ENCODE measurements around the gene MPL. TPM values are rescaled to one million over a fixed set of nuclear protein-coding genes. Genes with fewer than 3 reads are reported as not detected.

The MPL gene
- total RNA-seq, 8 experiments from 2014 or later = 0.05 to 0.08 TPM; not detected in 6

DNA sequence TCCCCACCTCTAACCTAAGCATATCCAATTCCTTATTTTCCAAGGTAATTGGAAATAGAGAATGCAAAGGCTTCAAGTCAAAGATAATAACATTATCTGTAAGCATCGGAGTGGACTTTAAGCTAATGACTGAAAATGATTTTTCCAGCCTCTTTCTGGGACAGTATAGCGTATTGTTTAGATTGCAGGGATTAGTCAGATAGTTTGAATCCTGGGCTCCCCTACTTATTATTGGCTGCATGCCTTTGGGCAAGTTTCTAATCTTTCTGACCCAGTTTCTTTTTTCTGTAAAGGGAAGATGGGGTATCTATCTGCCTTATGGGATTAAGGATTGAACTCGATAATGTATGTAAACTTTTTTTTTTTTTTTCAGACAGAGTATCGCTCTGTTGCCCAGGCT, 19.6 kb downstream of the MPL start:
- Histone ChIP-seq H3K4me3 (no peak overlapping the region), H3K27ac (no peak overlapping the region), H3K4me1 (replicated peaks in 1 of 2) (peaks cover 5 to 13% of the 10 kb centered on the region in 2 donors)
- WGBS, 10 experiments = 91 to 100% (median 97%) methylated on average over 2 to 4 of the region's 4 CpGs; no CpG with 5 or more reads in 1 of the 10 experiments
- no peak for ATAC-seq (replicated peaks in 6 of 8)
- in situ Hi-C loops (cut with MboI; ENCODE audit: low pct_unique_long_range_greater_than_20kb in 2 of 9, low sequenced_read_pairs in 9 of 9, unreplicated experiment in 9 of 9) = no loop called here

DNA sequence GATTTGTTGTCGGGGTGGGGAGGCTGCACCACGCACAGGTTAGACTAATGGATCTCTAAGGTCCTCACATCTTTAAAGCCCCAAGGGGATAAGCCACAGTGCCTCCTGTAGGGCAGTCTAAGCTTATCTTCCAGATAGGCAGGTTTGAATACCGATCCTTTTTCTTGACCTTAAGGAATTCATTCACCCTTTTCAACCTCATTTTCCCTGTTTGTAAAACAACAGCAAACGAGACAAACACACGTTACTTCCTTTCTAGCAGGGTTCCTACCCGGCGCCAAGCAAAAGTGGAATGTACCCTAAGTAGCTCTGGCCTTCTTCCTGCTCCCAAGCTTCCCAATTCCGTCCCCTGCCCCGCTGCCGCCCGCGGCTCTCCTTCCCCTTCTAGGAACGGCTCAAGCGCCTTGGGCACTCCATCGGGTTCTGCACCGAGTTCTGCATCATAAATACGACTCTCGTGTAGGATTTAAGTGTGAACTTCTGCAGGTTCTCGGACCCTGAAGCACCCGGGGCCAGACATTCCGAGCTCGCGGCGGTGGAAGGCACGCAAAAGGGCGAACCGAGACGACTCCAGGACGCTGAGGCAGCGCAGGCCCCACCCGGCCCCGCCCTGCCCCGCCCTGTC, 20.6 kb downstream of the MPL start:
- Histone ChIP-seq H3K27ac (peak overlapping the region; percentile 69 to 79), H3K4me1 (replicated peaks in 1 of 2) (peaks cover 5 to 13% of the 10 kb centered on the region in 2 donors), H3K4me3 (peak overlapping the region; percentile 58 to 84 (median 72))
- ATAC-seq (replicated peaks in 6 of 8) = peak; percentile 10 to 45 (median 36)
- in situ Hi-C loops (cut with MboI; ENCODE audit: low pct_unique_long_range_greater_than_20kb in 2 of 9, low sequenced_read_pairs in 9 of 9, unreplicated experiment in 9 of 9) = no loop called here
- 0 to 6% (median 1%) methylated on average over 1 to 14 of the region's 33 CpGs; no CpG with 5 or more reads in 3 of the 10 experiments for WGBS, 10 experiments

DNA sequence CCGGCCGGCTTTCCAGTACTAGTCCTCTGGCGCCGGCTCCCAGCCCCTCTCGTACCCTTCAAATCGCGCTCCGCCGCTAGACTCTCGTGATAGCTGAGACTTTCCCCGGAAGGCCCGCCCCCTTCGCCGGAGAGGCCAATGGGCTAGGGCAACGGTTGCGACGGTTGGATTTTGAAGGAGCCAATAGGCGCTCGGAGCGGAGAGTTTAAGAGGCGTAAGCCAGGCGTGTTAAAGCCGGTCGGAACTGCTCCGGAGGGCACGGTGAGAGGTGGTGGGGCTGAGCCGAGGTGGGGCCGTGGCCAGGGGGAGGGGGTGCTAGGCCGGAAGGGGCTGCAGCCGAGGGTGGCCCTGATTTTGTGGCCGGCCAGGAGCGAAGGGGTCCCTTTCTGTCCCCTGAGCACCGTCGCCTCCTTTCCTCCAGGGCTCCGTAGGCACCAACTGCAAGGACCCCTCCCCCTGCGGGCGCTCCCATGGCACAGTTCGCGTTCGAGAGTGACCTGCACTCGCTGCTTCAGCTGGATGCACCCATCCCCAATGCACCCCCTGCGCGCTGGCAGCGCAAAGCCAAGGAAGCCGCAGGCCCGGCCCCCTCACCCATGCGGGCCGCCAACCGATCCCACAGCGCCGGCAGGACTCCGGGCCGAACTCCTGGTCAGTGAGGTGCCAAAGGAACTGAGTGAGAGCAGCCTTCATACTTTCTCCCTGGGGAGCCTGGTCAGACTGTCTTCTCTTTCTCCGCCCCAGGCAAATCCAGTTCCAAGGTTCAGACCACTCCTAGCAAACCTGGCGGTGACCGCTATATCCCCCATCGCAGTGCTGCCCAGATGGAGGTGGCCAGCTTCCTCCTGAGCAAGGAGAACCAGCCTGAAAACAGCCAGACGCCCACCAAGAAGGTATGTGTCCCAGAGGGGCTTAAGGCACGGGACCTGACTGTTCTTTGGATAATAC, 21.4 kb downstream of the MPL start, which contains the start of gene CDC20:
TSS of gene CDC20 (plus strand) at position 236 of the 948 bp plus-strand sequence. CDS start at position 471, 235 bp downstream.
- in situ Hi-C loops (cut with MboI; ENCODE audit: low pct_unique_long_range_greater_than_20kb in 2 of 9, low sequenced_read_pairs in 9 of 9, unreplicated experiment in 9 of 9) = no loop called here
- 0 to 3% (median 1%) methylated on average over 3 to 13 of the region's 59 CpGs; no CpG with 5 or more reads in 4 of the 10 experiments for WGBS, 10 experiments
- Histone ChIP-seq H3K4me1 (replicated peaks in 1 of 2) (peaks cover 5 to 13% of the 10 kb centered on the region in 2 donors), H3K27ac (peak within 1 kb of the TSS; percentile 69 to 79), H3K4me3 (peak within 1 kb of the TSS; percentile 58 to 84 (median 72))
- peak; percentile 95 to 98 (median 97) for ATAC-seq (replicated peaks in 6 of 8)

DNA sequence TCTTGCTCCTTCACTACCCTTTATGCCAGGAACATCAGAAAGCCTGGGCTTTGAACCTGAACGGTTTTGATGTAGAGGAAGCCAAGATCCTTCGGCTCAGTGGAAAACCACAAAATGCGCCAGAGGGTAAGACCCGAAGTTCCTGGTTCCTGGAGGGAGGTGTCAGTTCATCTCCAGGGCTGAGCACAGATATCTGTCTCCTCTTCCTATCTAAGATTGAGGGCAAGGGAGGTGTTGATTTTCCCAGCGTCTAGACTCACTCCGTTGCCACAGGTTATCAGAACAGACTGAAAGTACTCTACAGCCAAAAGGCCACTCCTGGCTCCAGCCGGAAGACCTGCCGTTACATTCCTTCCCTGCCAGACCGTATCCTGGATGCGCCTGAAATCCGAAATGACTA, 22.1 kb downstream of the MPL start:
- peaks cover 5 to 13% of the 10 kb centered on the region in 2 donors for H3K4me1 ChIP-seq (replicated peaks in 1 of 2)
- peak overlapping the region; percentile 58 to 84 (median 72) for H3K4me3 ChIP-seq
- no peak for ATAC-seq (replicated peaks in 6 of 8)
- WGBS, 10 experiments = 0 to 43% (median 27%) methylated on average over 1 to 11 of the region's 11 CpGs; no CpG with 5 or more reads in 2 of the 10 experiments
- in situ Hi-C loops (cut with MboI; ENCODE audit: low pct_unique_long_range_greater_than_20kb in 2 of 9, low sequenced_read_pairs in 9 of 9, unreplicated experiment in 9 of 9) = loop anchor here in 1 of 9 experiments (10.0 kb wide), 1 partner anchor 125 kb away; no protein-coding TSS in a partner anchor
- H3K27ac ChIP-seq = no peak overlapping the region

DNA sequence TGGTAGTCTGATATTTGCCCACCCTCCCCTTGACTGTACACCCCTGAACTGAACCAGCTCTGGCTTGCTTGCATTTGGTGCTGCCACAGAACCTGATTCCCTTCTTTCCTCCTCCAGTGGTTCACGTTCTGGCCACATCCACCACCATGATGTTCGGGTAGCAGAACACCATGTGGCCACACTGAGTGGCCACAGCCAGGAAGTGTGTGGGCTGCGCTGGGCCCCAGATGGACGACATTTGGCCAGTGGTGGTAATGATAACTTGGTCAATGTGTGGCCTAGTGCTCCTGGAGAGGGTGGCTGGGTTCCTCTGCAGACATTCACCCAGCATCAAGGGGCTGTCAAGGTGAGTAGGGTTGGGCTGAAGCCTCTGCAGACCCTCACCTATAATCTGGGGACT, 23.0 kb downstream of the MPL start:
- no peak overlapping the region for H3K27ac ChIP-seq
- 100% methylated on average over 1 of the region's 4 CpGs; no CpG with 5 or more reads in 9 of the 10 experiments for WGBS, 10 experiments
- in situ Hi-C loops (cut with MboI; ENCODE audit: low pct_unique_long_range_greater_than_20kb in 2 of 9, low sequenced_read_pairs in 9 of 9, unreplicated experiment in 9 of 9) = loop anchor here in 1 of 9 experiments (10.0 kb wide), 1 partner anchor 126 kb away; no protein-coding TSS in a partner anchor
- H3K4me1 ChIP-seq (replicated peaks in 1 of 2) = peaks cover 5 to 13% of the 10 kb centered on the region in 2 donors
- no peak for ATAC-seq (replicated peaks in 6 of 8)
- H3K4me3 ChIP-seq = peak overlapping the region in 1 of 5 donors; percentile 58

- Histone ChIP-seq H3K27ac (no peak overlapping the region), H3K4me3 (no peak overlapping the region), H3K4me1 (replicated peaks in 1 of 2) (peaks cover 9 to 22% of the 10 kb centered on the region in 2 donors)
- ATAC-seq (replicated peaks in 6 of 8) = no peak
- in situ Hi-C loops (cut with MboI; ENCODE audit: low pct_unique_long_range_greater_than_20kb in 2 of 9, low sequenced_read_pairs in 9 of 9, unreplicated experiment in 9 of 9) = loop anchor here in 1 of 9 experiments (10.0 kb wide), 1 partner anchor 129 kb away; no protein-coding TSS in a partner anchor
- 0 to 87% (median 60%) methylated on average over 1 to 5 of the region's 9 CpGs; no CpG with 5 or more reads in 4 of the 10 experiments for WGBS, 10 experiments
Measured at GRCh38 chr1:43363283-43363934, 25.8 kb downstream of the MPL start.

- no peak overlapping the region for H3K27ac ChIP-seq
- 47 to 84% (median 70%) methylated on average over 1 to 5 of the region's 5 CpGs; no CpG with 5 or more reads in 2 of the 10 experiments for WGBS, 10 experiments
- H3K4me3 ChIP-seq = no peak overlapping the region
- in situ Hi-C loops (cut with MboI; ENCODE audit: low pct_unique_long_range_greater_than_20kb in 2 of 9, low sequenced_read_pairs in 9 of 9, unreplicated experiment in 9 of 9) = loop anchor here in 1 of 9 experiments (10.0 kb wide), 1 partner anchor 129 kb away; no protein-coding TSS in a partner anchor
- ATAC-seq (replicated peaks in 6 of 8) = no peak
- peaks cover 15 to 27% of the 10 kb centered on the region in 2 donors for H3K4me1 ChIP-seq (replicated peaks in 1 of 2)
Measured at GRCh38 chr1:43363935-43364525, 26.4 kb downstream of the MPL start.

- 67 to 100% (median 90%) methylated on average over 1 to 2 of the region's 2 CpGs for WGBS, 10 experiments
- ATAC-seq (replicated peaks in 6 of 8) = no peak
- no peak overlapping the region for H3K27ac ChIP-seq
- H3K4me1 ChIP-seq (replicated peaks in 1 of 2) = peaks cover 17 to 25% of the 10 kb centered on the region in 2 donors
- in situ Hi-C loops (cut with MboI; ENCODE audit: low pct_unique_long_range_greater_than_20kb in 2 of 9, low sequenced_read_pairs in 9 of 9, unreplicated experiment in 9 of 9) = loop anchor here in 1 of 9 experiments (10.0 kb wide), 1 partner anchor 131 kb away; no protein-coding TSS in a partner anchor
- H3K4me3 ChIP-seq = no peak overlapping the region
Measured at GRCh38 chr1:43365678-43366077, 28.1 kb downstream of the MPL start.

DNA sequence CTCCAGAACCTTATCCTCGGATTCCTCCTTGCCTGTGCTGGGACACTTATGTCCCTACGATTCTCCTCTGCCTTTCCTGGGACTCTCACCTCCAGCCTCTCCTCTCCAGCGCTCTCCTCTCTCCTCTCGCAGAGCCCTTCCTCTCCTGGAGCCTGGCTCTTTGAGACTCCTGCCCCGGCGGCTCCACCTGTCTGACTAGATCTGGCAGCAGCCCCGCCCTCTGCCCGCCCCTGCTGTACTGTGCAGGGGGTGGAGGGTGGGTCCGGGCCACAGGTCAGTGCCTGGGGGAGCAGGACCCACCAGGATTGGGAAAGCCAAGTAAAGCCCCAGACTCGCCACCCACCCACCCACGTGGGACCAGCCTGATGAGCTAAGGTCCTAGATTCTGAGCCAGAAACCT, 28.6 kb downstream of the MPL start:
- WGBS, 10 experiments = 14 to 100% (median 69%) methylated on average over 1 to 5 of the region's 11 CpGs; no CpG with 5 or more reads in 3 of the 10 experiments
- Histone ChIP-seq H3K4me1 (replicated peaks in 1 of 2) (peaks cover 17 to 20% of the 10 kb centered on the region in 2 donors), H3K27ac (no peak overlapping the region), H3K4me3 (no peak overlapping the region)
- ATAC-seq (replicated peaks in 6 of 8) = no peak
- in situ Hi-C loops (cut with MboI; ENCODE audit: low pct_unique_long_range_greater_than_20kb in 2 of 9, low sequenced_read_pairs in 9 of 9, unreplicated experiment in 9 of 9) = loop anchor here in 1 of 9 experiments (10.0 kb wide), 1 partner anchor 131 kb away; no protein-coding TSS in a partner anchor

- in situ Hi-C loops (cut with MboI; ENCODE audit: low pct_unique_long_range_greater_than_20kb in 2 of 9, low sequenced_read_pairs in 9 of 9, unreplicated experiment in 9 of 9) = loop anchor here in 1 of 9 experiments (10.0 kb wide), 1 partner anchor 132 kb away; no protein-coding TSS in a partner anchor
- WGBS, 10 experiments = no CpG with 5 or more reads among the region's 5 CpGs
Measured at GRCh38 chr1:43366601-43367025, 29.0 kb downstream of the MPL start.

DNA sequence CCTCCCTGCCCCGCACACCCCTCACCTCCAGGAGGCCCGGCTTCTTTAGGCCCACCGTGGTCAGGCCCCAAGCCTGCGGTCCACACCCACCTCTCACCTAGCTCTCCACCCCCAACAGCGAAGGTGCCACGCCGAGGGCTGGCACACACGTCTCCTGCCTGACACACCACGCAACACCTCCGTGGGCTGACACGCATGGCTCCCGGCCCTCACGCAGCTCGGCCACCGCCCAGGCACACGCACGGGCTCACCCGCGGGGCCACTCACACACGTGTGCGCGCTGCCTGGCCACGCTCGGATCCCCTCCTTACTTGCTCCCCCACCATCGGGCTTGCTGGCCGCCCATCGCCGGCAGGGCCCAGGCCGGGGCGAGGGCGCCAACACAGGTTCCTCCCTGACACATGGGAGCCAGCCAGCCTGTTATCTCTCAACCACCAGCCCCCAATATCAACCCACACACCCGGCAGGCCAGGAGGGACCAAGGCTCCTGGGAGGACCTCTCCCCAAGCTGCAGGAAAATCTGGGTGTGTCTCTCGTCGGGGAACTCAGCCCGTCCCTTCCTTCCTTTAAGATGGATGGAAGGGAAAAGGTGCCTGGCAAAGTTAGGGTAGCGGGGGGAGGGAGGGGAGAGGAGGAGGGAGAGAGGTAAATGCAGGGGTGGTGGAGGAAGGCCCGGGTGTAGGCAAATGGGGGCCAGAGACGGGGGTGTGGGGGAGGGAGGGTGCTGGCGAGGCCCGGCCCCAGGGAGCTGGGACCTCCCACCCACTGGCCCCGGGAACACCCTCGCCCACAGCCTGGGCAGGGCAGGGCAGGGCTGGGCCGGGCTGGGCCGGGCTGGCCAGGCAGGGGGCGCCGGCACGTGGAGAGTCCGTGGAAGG, 29.6 kb downstream of the MPL start:
- peak overlapping the region; percentile 27 to 54 for H3K27ac ChIP-seq

More at GRCh38 chr1:43366601-43367025, 29.0 kb downstream of the MPL start:
- Histone ChIP-seq H3K4me3 (peak overlapping the region in 4 of 5 donors; percentile 42 to 57 (median 48)), H3K27ac (no peak overlapping the region), H3K4me1 (replicated peaks in 1 of 2) (peaks cover 17 to 20% of the 10 kb centered on the region in 2 donors)
- no peak for ATAC-seq (replicated peaks in 6 of 8)

More for the DNA sequence above, 29.6 kb downstream of the MPL start:
- H3K4me1 ChIP-seq (replicated peaks in 1 of 2) = peaks cover 17 to 20% of the 10 kb centered on the region in 2 donors
- WGBS, 10 experiments = 0 to 37% (median 15%) methylated on average over 3 to 14 of the region's 48 CpGs; no CpG with 5 or more reads in 6 of the 10 experiments
- peak in 3 of 8 experiments; percentile 46 to 74 (median 50) for ATAC-seq (replicated peaks in 6 of 8)
- peak overlapping the region; percentile 39 to 57 (median 47) for H3K4me3 ChIP-seq
- in situ Hi-C loops (cut with MboI; ENCODE audit: low pct_unique_long_range_greater_than_20kb in 2 of 9, low sequenced_read_pairs in 9 of 9, unreplicated experiment in 9 of 9) = loop anchor here in 1 of 9 experiments (10.0 kb wide), 1 partner anchor 132 kb away; no protein-coding TSS in a partner anchor

Data from motor neuron (in vitro differentiated cells).